ENCODE measurements around the gene TRPM3.

TRPM3 gene

GRCh38 chr9:70951749-70952727, 169.4 kb downstream of the TRPM3 start:
- no peak for DNase-seq (ENCODE audit: low read depth, low spot score)
- CTCF ChIA-PET = interaction anchor here (0.6 to 1.3 kb wide), 5 partner anchors 15 to 298 kb away, joined by 3 to 4 read pairs (median 3); no protein-coding TSS in a partner anchor
- no peak overlapping the region for H3K4me3 ChIP-seq (ENCODE audit: low read depth, low read length)
- no peak for TF ChIP-seq CTCF (IDR thresholded peaks at IDR 0.05; ENCODE audit: insufficient read depth, low read length, missing control alignments)
- POLR2A ChIA-PET = no interaction called here

DNA sequence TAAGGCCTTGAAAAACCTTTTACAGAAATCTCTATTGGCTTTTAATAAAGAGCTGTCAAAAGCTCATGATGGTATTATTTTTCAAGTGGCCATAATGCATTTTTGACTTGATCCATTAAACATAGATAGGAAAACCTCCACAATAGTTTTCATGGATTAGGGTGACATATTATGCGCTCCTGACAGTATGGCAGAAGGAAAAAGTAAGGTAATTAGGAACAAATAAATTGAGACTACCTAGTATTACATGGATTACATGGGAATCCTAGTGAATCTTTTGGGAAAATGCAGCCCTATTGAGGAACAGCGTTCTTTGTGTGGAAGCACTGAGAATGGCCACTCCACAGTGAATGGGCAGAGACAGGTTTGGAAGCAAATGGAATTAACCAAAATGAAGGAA, 171.2 kb downstream of the TRPM3 start:
- no peak for TF ChIP-seq CTCF (IDR thresholded peaks at IDR 0.05; ENCODE audit: insufficient read depth, low read length, missing control alignments)
- no peak overlapping the region for H3K4me3 ChIP-seq (ENCODE audit: low read depth, low read length)
- POLR2A ChIA-PET = no interaction called here
- DNase-seq (ENCODE audit: low read depth, low spot score) = no peak
- CTCF ChIA-PET = interaction anchor here (1.0 to 1.7 kb wide), 2 partner anchors 14 to 49 kb away, joined by 3 to 5 read pairs; no protein-coding TSS in a partner anchor

GRCh38 chr9:70949239-70949638, 172.2 kb downstream of the TRPM3 start:
- DNase-seq (ENCODE audit: low read depth, low spot score) = no peak
- no peak overlapping the region for H3K4me3 ChIP-seq (ENCODE audit: low read depth, low read length)
- no peak for TF ChIP-seq CTCF (IDR thresholded peaks at IDR 0.05; ENCODE audit: insufficient read depth, low read length, missing control alignments)
- CTCF ChIA-PET = interaction anchor here (0.9 to 2.8 kb wide), 4 partner anchors 13 to 27 kb away, joined by 3 to 13 read pairs (median 4); no protein-coding TSS in a partner anchor
- POLR2A ChIA-PET = no interaction called here

DNA sequence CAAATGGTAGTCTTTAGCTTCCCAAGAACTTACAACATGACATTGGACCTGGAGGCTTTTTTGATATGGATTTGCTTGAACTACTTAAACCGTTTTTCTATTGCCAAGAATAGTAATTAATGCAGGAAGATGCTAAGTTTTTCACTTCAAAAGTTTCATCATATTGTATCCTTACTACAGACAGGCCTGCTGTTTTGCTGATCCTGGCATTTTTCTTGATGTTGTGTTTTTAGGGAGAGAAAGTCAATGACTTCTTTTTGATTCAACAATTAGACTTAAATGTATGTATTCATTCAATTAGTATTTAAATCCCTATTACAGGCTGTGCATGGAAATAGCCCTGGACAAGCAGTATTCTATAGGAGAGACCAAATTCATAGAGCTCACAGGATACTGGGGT, 172.7 kb downstream of the TRPM3 start:
- ChIA-PET CTCF (interaction anchor here (0.9 to 2.8 kb wide), 3 partner anchors 12 to 27 kb away, joined by 3 to 13 read pairs (median 3); no protein-coding TSS in a partner anchor), POLR2A (no interaction called here)
- DNase-seq (ENCODE audit: low read depth, low spot score) = no peak
- TF ChIP-seq CTCF (IDR thresholded peaks at IDR 0.05; ENCODE audit: insufficient read depth, low read length, missing control alignments) = no peak
- H3K4me3 ChIP-seq (ENCODE audit: low read depth, low read length) = no peak overlapping the region

DNA sequence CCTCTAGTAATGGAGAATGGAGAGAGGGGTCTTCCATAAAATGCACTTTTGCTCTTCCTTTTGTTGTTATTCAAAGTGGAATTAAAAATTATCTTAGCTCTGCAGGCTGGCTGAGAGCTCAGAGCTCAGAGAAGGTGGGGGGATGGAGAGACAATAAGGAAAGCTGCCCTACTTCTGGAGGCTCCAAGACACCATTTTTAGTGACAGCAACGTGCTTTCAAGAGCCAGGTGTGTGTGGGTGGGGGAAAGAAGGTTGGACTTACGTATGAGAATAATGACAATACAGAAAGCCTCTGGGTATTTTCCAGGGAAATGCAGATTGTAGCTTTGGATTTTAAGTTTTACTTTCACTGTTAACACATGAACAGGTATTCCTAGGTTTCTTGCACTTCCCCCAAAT, 173.9 kb downstream of the TRPM3 start:
- H3K4me3 ChIP-seq (ENCODE audit: low read depth, low read length) = no peak overlapping the region
- no peak for TF ChIP-seq CTCF (IDR thresholded peaks at IDR 0.05; ENCODE audit: insufficient read depth, low read length, missing control alignments)
- CTCF ChIA-PET = interaction anchor here (0.7 to 2.8 kb wide), 5 partner anchors 11 to 302 kb away, joined by 3 to 13 read pairs (median 4); no protein-coding TSS in a partner anchor
- POLR2A ChIA-PET = no interaction called here
- no peak for DNase-seq (ENCODE audit: low read depth, low spot score)

DNA sequence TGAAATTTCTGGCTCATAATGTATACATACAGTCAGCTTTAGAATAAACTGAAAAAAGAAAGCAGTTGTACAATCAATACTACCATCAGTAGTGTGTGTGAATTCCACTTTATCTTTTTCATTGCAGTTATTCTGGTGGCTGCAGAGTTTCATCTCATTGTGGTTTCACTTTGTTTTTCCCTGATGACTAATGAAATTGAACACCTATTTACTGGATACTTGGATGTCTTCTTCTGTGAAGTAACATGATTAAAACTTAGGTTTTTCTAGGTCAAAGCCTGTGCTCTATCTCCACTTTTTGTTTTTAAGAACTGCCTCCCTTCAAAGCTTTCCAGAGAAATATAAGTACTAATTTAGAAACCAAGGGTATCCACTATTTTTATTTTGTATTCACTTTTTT, 174.3 kb downstream of the TRPM3 start:
- DNase-seq (ENCODE audit: low read depth, low spot score) = no peak
- H3K4me3 ChIP-seq (ENCODE audit: low read depth, low read length) = no peak overlapping the region
- ChIA-PET CTCF (interaction anchor here (1.1 to 2.8 kb wide), 4 partner anchors 10 to 34 kb away, joined by 4 to 13 read pairs (median 4); no protein-coding TSS in a partner anchor), POLR2A (no interaction called here)
- no peak for TF ChIP-seq CTCF (IDR thresholded peaks at IDR 0.05; ENCODE audit: insufficient read depth, low read length, missing control alignments)
